Sigmoid colon (tissue), 7 donors: ENCODE results near the gene CCDC85A. TPM values are rescaled to one million over a fixed set of nuclear protein-coding genes. Genes with fewer than 3 reads are reported as not detected.

Source experiments
- DNase-seq: peaks from one replicate; pipeline ENCODE4 v3.0.0-alpha.2; 2019
- H3K27ac ChIP-seq, 4 donors: fragments of 200-600 bp; sonication (generic); one replicate each; pipeline ENCODE4 v1.5.1; 2016 to 2019; ENCODE audit warnings: mild to moderate bottlenecking in 1 of 4
- H3K27me3 ChIP-seq, 3 donors: fragments of 200-600 bp; sonication (generic); one replicate each; pipeline ENCODE4 v1.5.1; 2019; ENCODE audit warnings: mild to moderate bottlenecking in 1 of 3
- H3K36me3 ChIP-seq, 4 donors: fragments of 200-600 bp; sonication (generic); one replicate each; pipeline ENCODE4 v1.5.1; 2016 to 2019
- H3K4me1 ChIP-seq, 4 donors: fragments of 200-600 bp; sonication (generic); one replicate each; pipeline ENCODE4 v1.5.1; 2017 to 2019
- H3K4me3 ChIP-seq, 4 donors: fragments of 200-600 bp; sonication (generic); one replicate each; pipeline ENCODE4 v1.5.1; 2017 to 2019; ENCODE audit warnings: mild to moderate bottlenecking in 2 of 4, moderate library complexity in 1 of 4
- H3K9me3 ChIP-seq, 4 donors: fragments of 200-600 bp in 3 of 4; sonication (generic) in 3 of 4; one replicate each; pipeline versions ENCODE4 v1.5.1 to v1.6.1; 2013 to 2019
- CTCF ChIP-seq, 4 experiments: fragments of 450-650 bp in 3 of 4; fragments of 200-600 bp in 1 of 4; IDR thresholded peaks; one replicate each; pipeline ENCODE4 v1.5.1; 2016 to 2019; ENCODE audit warnings: antibody characterized with exemption in 4 of 4, mild to moderate bottlenecking in 3 of 4, moderate library complexity in 2 of 4
- EP300 ChIP-seq, 4 donors: sonication (generic); formaldehyde crosslinking; IDR thresholded peaks; one replicate each; pipeline ENCODE4 v1.6.1; 2017; ENCODE audit warnings: antibody characterized with exemption in 4 of 4
- POLR2A ChIP-seq, 2 donors: fragments of 450-650 bp; IDR thresholded peaks; one replicate each; pipeline ENCODE4 v1.6.1; 2016; ENCODE audit warnings: antibody characterized with exemption in 2 of 2, mild to moderate bottlenecking in 2 of 2, moderate library complexity in 2 of 2
- POLR2AphosphoS5 ChIP-seq, 4 donors: sonication (generic); formaldehyde crosslinking; IDR thresholded peaks; one replicate each; pipeline ENCODE4 v1.6.1; 2017; ENCODE audit warnings: antibody characterized with exemption in 4 of 4
- whole genome bisulfite sequencing, 2 donors: extraction: QIAGEN DNeasy Blood & Tissue Kit; methylation state at CpG; one replicate each; pipeline ENCODE4 v1.1.7; 2013; 5-methylcytosine and 5-hydroxymethylcytosine counted together
- intact Hi-C: fragments of 100-400 bp; cut with DNase I; formaldehyde crosslinking; loops from one replicate; pipeline ENCODE4 v1.15.1; 2023
- polyA plus RNA-seq, 3 donors: library from polyadenylated mRNA; stranded (reverse); fragments of 200-250 nt; gene quantifications; one replicate each; pipeline ENCODE4 v1.2.3, GENCODE V29; 2013
- total RNA-seq, 4 donors: library from RNA; depleted of rRNA; stranded (reverse); fragments of >200 nt; gene quantifications; one replicate each; pipeline ENCODE4 v1.1.0, GENCODE V29; 2016
- donor health status: healthy with polysubstance abuse.
- donor health status: Bipolar disorder and iron deficiency.
- donor health status: healthy.

CCDC85A gene
- total and polyA plus RNA-seq, 7 donors = 0.58 to 8.2 (median 3.5) TPM; not detected in 2

GRCh38 chr2:56230156-56230555 is 46.4 kb downstream of the CCDC85A start:
- 40 to 72% methylated on average over 2 of the region's 2 CpGs for WGBS, 2 donors
- Histone ChIP-seq H3K4me3 (no peak overlapping the region), H3K27me3 (no peaks in the 10 kb centered on the region), H3K36me3 (no peaks in the 10 kb centered on the region), H3K4me1 (no peaks in the 10 kb centered on the region), H3K27ac (no peak overlapping the region), H3K9me3 (no peaks in the 10 kb centered on the region)
- intact Hi-C loops = no loop called here
- TF ChIP-seq CTCF (IDR thresholded peaks at IDR 0.05) (no peak), POLR2AphosphoS5 (IDR thresholded peaks at IDR 0.05) (no peak), EP300 (IDR thresholded peaks at IDR 0.05) (no peak), POLR2A (IDR thresholded peaks at IDR 0.05) (no peak)
- DNase-seq = no peak

GRCh38 chr2:56231361-56231760 is 47.6 kb downstream of the CCDC85A start:
- intact Hi-C loops = no loop called here
- Histone ChIP-seq H3K27ac (no peak overlapping the region), H3K4me3 (no peak overlapping the region), H3K9me3 (no peaks in the 10 kb centered on the region), H3K27me3 (no peaks in the 10 kb centered on the region), H3K36me3 (no peaks in the 10 kb centered on the region), H3K4me1 (no peaks in the 10 kb centered on the region)
- no peak for DNase-seq
- TF ChIP-seq EP300 (IDR thresholded peaks at IDR 0.05) (no peak), POLR2A (IDR thresholded peaks at IDR 0.05) (no peak), POLR2AphosphoS5 (IDR thresholded peaks at IDR 0.05) (no peak), CTCF (IDR thresholded peaks at IDR 0.05) (no peak)
- WGBS, 2 donors = 85 to 88% methylated on average over 3 of the region's 3 CpGs

DNA sequence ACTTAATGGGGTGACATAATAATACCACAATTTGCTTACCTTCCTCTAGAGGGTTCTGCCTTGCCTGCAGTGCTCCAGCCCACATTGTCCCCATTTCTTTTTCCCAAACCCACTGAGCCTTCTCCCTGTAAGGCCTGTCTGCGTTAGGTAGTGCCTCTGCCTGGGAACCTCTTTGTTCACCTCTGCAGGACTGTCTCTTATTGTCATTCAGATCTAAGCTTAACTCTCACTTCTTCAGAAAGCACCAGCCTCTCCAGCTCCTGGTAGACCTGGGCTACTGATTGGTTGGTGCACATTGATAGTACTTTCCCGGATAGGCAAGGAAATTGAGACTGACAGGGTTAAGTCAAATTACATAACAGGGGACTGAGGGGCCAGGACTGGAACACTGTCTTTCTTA is 49.1 kb downstream of the CCDC85A start:
- Histone ChIP-seq H3K36me3 (no peaks in the 10 kb centered on the region), H3K9me3 (no peaks in the 10 kb centered on the region), H3K4me3 (no peak overlapping the region), H3K27me3 (no peaks in the 10 kb centered on the region), H3K27ac (no peak overlapping the region), H3K4me1 (no peaks in the 10 kb centered on the region)
- intact Hi-C loops = no loop called here
- TF ChIP-seq CTCF (IDR thresholded peaks at IDR 0.05) (no peak), POLR2A (IDR thresholded peaks at IDR 0.05) (no peak)
- WGBS, 2 donors = 92 to 97% methylated on average over 2 of the region's 2 CpGs
- DNase-seq = no peak

DNA sequence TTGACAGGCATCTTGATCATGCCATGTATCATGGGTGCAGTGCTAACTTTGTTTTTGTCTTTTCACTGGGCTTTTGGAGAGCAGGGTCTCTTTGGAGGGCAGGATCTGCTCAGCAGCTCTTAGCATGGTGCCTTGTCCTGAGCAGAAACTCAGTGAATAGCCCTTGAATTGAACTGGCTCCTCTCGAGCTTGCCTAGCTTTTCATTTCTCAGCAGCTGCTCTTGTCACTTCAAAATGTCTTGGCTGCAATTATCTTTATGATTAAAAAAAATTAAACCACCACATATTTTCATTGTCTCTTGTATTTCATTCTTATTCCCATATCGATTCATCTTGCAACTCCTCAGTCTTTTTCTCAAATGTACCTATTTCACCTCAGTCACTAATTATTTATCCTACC is 50.5 kb downstream of the CCDC85A start:
- intact Hi-C loops = no loop called here
- Histone ChIP-seq H3K4me3 (no peak overlapping the region), H3K4me1 (no peaks in the 10 kb centered on the region), H3K27ac (no peak overlapping the region), H3K36me3 (no peaks in the 10 kb centered on the region), H3K27me3 (no peaks in the 10 kb centered on the region), H3K9me3 (no peaks in the 10 kb centered on the region)
- 69 to 78% methylated on average over 2 of the region's 2 CpGs for WGBS, 2 donors
- DNase-seq = no peak
- TF ChIP-seq POLR2AphosphoS5 (IDR thresholded peaks at IDR 0.05) = no peak
- TF ChIP-seq EP300 (IDR thresholded peaks at IDR 0.05) = no peak
- no peak for TF ChIP-seq CTCF (IDR thresholded peaks at IDR 0.05)
- no peak for TF ChIP-seq POLR2A (IDR thresholded peaks at IDR 0.05)

GRCh38 chr2:56239030-56239429 is 55.2 kb downstream of the CCDC85A start:
- Histone ChIP-seq H3K4me1 (no peaks in the 10 kb centered on the region), H3K27ac (no peak overlapping the region), H3K9me3 (no peaks in the 10 kb centered on the region), H3K4me3 (no peak overlapping the region), H3K36me3 (no peaks in the 10 kb centered on the region), H3K27me3 (no peaks in the 10 kb centered on the region)
- no peak for DNase-seq
- TF ChIP-seq POLR2AphosphoS5 (IDR thresholded peaks at IDR 0.05) (no peak), EP300 (IDR thresholded peaks at IDR 0.05) (no peak), POLR2A (IDR thresholded peaks at IDR 0.05) (no peak), CTCF (IDR thresholded peaks at IDR 0.05) (no peak)
- 10 to 59% methylated on average over 2 of the region's 2 CpGs for WGBS, 2 donors
- intact Hi-C loops = no loop called here
